SK-N-SH treated with all-trans-retinoic acid at 6 μM for 48 hours (cell line): ENCODE results near the gene OR4K15.
"Not testable (repeated sequence)": the region's sequence is repeated elsewhere in the genome, so short reads cannot be mapped to it uniquely, and the experiment has no call there.

Experiments
- ATAC-seq: fragments of 200-7000 bp; cut with Tn5 transposase; 3 replicates; pipeline ENCODE4 v1.9.1; 2020; ENCODE audit warnings: mild to moderate bottlenecking, moderate library complexity
- ARNTL ChIP-seq: fragments of 450-650 bp; formaldehyde crosslinking; IDR thresholded peaks from 2 replicates; pipeline ENCODE4 v1.5.0; 2020; ENCODE audit warnings: low read depth, mild to moderate bottlenecking, moderate library complexity, borderline replicate concordance
- BACH2 ChIP-seq: fragments of 250-450 bp; sonication (Bioruptor Pico); IDR thresholded peaks from 2 replicates; pipeline ENCODE4 v1.9.0; 2021; ENCODE audit warnings: mild to moderate bottlenecking, borderline replicate concordance
- CSDC2 ChIP-seq: fragments of 250-450 bp; sonication (Bioruptor Pico); IDR thresholded peaks from 2 replicates; pipeline ENCODE4 v1.5.0; 2020; ENCODE audit warnings: mild to moderate bottlenecking, moderate library complexity
- ESRRG ChIP-seq: fragments of 250-450 bp; sonication (Bioruptor Pico); IDR thresholded peaks from 2 replicates; pipeline ENCODE4 v1.6.1; 2021; ENCODE audit warnings: mild to moderate bottlenecking
- GLIS3 ChIP-seq: fragments of 250-450 bp; sonication (Bioruptor Pico); IDR thresholded peaks from 2 replicates; pipeline ENCODE4 v1.5.0; 2020; ENCODE audit warnings: mild to moderate bottlenecking, moderate library complexity
- ISL1 ChIP-seq: fragments of 250-450 bp; sonication (Bioruptor Pico); IDR thresholded peaks from 2 replicates; pipeline ENCODE4 v2.1.2; 2022; ENCODE audit warnings: mild to moderate bottlenecking, moderate library complexity
- OSR1 ChIP-seq: fragments of 250-450 bp; sonication (Bioruptor Pico); IDR thresholded peaks from 2 replicates; pipeline ENCODE4 v1.8.0; 2022; ENCODE audit warnings: moderate library complexity, mild to moderate bottlenecking, inconsistent platforms
- PPARA ChIP-seq: fragments of 250-450 bp; sonication (Bioruptor Pico); IDR thresholded peaks from 2 replicates; pipeline ENCODE4 v1.5.0; 2020; ENCODE audit warnings: mild to moderate bottlenecking, borderline replicate concordance
- RARB ChIP-seq: fragments of 250-450 bp; sonication (Bioruptor Pico); IDR thresholded peaks from 2 replicates; pipeline ENCODE4 v1.8.0; 2021; ENCODE audit warnings: mild to moderate bottlenecking, moderate library complexity
- SNAI2 ChIP-seq: fragments of 250-450 bp; sonication (Bioruptor Pico); IDR thresholded peaks from 2 replicates; pipeline ENCODE4 v1.5.0; 2020; ENCODE audit warnings: mild to moderate bottlenecking, moderate library complexity
- TCF4 ChIP-seq: fragments of 250-450 bp; sonication (Bioruptor Pico); IDR thresholded peaks from 2 replicates; pipeline ENCODE4 v1.8.0; 2021; ENCODE audit warnings: mild to moderate bottlenecking, moderate library complexity, borderline replicate concordance
- TOX ChIP-seq: fragments of 250-450 bp; sonication (Bioruptor Pico); IDR thresholded peaks from 2 replicates; pipeline ENCODE4 v1.8.0; 2021; ENCODE audit warnings: mild to moderate bottlenecking, moderate library complexity, borderline replicate concordance
- ZC3H10 ChIP-seq: fragments of 250-450 bp; sonication (Bioruptor Pico); IDR thresholded peaks from 2 replicates; pipeline ENCODE4 v1.5.1; 2021; ENCODE audit warnings: mild to moderate bottlenecking, moderate library complexity
- ZFP3 ChIP-seq: fragments of 250-450 bp; sonication (Bioruptor Pico); IDR thresholded peaks from 2 replicates; pipeline ENCODE4 v1.5.0; 2020; ENCODE audit warnings: mild to moderate bottlenecking, moderate library complexity
- ZFP30 ChIP-seq: fragments of 450-650 bp; formaldehyde crosslinking; IDR thresholded peaks from 2 replicates; pipeline ENCODE4 v1.5.0; 2022; ENCODE audit warnings: mild to moderate bottlenecking, moderate library complexity
- ZNF565 ChIP-seq: fragments of 450-650 bp; formaldehyde crosslinking; conservative IDR thresholded peaks from 2 replicates; pipeline ENCODE4 v1.5.0; 2020; ENCODE audit warnings: low read depth, mild to moderate bottlenecking, moderate library complexity
- ZNF70 ChIP-seq: fragments of 450-650 bp; formaldehyde crosslinking; IDR thresholded peaks from 2 replicates; pipeline ENCODE4 v1.5.0; 2020; ENCODE audit warnings: mild to moderate bottlenecking, moderate library complexity
- ZNF8 ChIP-seq: fragments of 450-650 bp; formaldehyde crosslinking; IDR thresholded peaks from 2 replicates; pipeline ENCODE4 v1.5.0; 2020; ENCODE audit warnings: mild to moderate bottlenecking, moderate library complexity
- TF ChIP-seq, protein P1 (sequence below): fragments of 250-450 bp; sonication (Bioruptor Pico); IDR thresholded peaks from 2 replicates; pipeline ENCODE4 v1.5.1; 2021; ENCODE audit warnings: mild to moderate bottlenecking, moderate library complexity
- TF ChIP-seq, protein P2 (sequence below): fragments of 250-450 bp; sonication (Bioruptor Pico); IDR thresholded peaks from 2 replicates; pipeline ENCODE4 v1.5.1; 2020; ENCODE audit warnings: low read depth, mild to moderate bottlenecking, moderate library complexity
- TF ChIP-seq, protein P3 (sequence below): fragments of 250-450 bp; sonication (Bioruptor Pico); IDR thresholded peaks from 2 replicates; pipeline ENCODE4 v1.8.0; 2020; ENCODE audit warnings: mild to moderate bottlenecking, moderate library complexity, borderline replicate concordance
- TF ChIP-seq, protein P4 (sequence below): fragments of 250-450 bp; sonication (Bioruptor Pico); IDR thresholded peaks from 2 replicates; pipeline ENCODE4 v1.5.0; 2020; ENCODE audit warnings: mild to moderate bottlenecking, moderate library complexity

OR4K15 gene

DNA sequence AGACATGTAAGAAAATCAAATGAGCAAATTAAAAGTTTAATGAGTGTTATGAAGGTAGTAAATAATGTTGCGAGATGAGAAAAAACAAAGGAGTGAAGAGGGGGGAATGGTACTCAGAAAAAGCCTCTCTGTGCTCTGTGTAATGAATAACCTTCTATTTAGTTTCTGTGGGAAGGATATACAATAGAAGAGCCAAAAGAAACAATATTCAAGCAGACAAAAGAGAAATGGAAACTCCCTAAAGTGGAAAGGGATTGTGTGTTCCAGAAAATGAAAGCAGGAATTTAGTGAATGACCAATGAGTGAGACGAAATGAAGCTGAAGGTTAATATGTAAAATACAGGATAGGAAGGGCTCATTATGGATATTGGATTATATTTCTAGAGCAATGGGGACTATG lies 26.2 kb upstream of the OR4K15 start:
- no peak for ATAC-seq
- TF ChIP-seq, protein P1, sequence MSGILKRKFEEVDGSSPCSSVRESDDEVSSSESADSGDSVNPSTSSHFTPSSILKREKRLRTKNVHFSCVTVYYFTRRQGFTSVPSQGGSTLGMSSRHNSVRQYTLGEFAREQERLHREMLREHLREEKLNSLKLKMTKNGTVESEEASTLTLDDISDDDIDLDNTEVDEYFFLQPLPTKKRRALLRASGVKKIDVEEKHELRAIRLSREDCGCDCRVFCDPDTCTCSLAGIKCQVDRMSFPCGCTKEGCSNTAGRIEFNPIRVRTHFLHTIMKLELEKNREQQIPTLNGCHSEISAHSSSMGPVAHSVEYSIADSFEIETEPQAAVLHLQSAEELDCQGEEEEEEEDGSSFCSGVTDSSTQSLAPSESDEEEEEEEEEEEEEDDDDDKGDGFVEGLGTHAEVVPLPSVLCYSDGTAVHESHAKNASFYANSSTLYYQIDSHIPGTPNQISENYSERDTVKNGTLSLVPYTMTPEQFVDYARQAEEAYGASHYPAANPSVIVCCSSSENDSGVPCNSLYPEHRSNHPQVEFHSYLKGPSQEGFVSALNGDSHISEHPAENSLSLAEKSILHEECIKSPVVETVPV (CRISPR knock-in tag) = no peak
- no peak for TF ChIP-seq ZFP3 (CRISPR knock-in tag)
- TF ChIP-seq GLIS3 (CRISPR knock-in tag) = no peak
- no peak for TF ChIP-seq ZC3H10 (CRISPR knock-in tag)
- no peak for TF ChIP-seq PPARA (CRISPR knock-in tag)
- TF ChIP-seq, protein P2, sequence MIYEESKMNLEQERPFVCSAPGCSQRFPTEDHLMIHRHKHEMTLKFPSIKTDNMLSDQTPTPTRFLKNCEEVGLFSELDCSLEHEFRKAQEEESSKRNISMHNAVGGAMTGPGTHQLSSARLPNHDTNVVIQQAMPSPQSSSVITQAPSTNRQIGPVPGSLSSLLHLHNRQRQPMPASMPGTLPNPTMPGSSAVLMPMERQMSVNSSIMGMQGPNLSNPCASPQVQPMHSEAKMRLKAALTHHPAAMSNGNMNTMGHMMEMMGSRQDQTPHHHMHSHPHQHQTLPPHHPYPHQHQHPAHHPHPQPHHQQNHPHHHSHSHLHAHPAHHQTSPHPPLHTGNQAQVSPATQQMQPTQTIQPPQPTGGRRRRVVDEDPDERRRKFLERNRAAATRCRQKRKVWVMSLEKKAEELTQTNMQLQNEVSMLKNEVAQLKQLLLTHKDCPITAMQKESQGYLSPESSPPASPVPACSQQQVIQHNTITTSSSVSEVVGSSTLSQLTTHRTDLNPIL (CRISPR knock-in tag) = no peak
- TF ChIP-seq RARB = no peak
- no peak for TF ChIP-seq TOX (CRISPR knock-in tag)
- no peak for TF ChIP-seq ZFP30 (CRISPR knock-in tag)
- TF ChIP-seq SNAI2 = no peak
- no peak for TF ChIP-seq CSDC2 (CRISPR knock-in tag)
- no peak for TF ChIP-seq ESRRG
- no peak for TF ChIP-seq ZNF8 (CRISPR knock-in tag)
- no peak for TF ChIP-seq OSR1 (CRISPR knock-in tag)
- no peak for TF ChIP-seq ZNF70 (CRISPR knock-in tag)
- no peak for TF ChIP-seq ZNF565 (CRISPR knock-in tag)
- TF ChIP-seq ISL1 (CRISPR knock-in tag) = no peak
- TF ChIP-seq TCF4 (CRISPR knock-in tag) = no peak

DNA sequence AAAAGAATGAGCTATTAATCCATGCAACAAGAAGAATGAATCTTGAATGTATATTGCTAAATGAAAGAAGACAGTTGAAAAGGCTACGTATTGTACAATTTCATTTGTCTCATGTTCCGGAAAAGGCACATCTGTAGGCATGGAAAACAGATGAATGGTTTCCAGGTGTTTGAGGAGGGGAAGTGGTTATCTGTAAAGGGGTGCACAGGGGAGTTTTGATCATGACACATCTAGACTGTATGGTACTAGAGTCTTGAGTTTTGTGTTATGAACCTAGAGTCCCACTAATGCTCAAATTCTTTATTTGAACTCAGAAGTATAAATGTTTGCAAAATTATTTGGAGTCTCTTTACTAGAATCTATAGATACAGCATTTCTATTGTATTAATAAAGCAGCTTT lies 5.7 kb upstream of the OR4K15 start:
- not testable (repeated sequence) for ATAC-seq

DNA sequence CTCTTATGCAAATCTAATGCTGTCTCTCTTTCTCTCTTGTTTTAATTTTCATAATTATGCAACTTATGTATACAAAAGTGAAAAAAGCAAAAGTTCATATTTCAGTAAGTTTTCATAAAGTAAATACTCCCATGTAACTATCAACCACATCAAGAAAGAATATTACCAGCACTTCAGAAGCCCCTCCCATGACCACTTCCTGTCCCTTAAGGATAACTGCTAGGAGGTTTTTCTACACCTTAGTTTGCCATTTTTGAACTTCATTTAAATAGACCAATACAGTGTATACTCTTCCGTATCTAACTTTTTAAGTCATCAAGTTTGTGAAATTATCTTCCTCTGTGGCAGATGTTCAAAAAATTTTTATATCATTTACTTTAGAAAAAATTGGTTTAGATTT lies 547 bp upstream of the OR4K15 start:
- TF ChIP-seq ESRRG (no peak), BACH2 (no peak), ZNF8 (CRISPR knock-in tag) (no peak), ZFP3 (CRISPR knock-in tag) (no peak), ISL1 (CRISPR knock-in tag) (no peak), ZNF565 (CRISPR knock-in tag) (no peak), RARB (no peak), OSR1 (CRISPR knock-in tag) (no peak)
- ATAC-seq = no peak

DNA sequence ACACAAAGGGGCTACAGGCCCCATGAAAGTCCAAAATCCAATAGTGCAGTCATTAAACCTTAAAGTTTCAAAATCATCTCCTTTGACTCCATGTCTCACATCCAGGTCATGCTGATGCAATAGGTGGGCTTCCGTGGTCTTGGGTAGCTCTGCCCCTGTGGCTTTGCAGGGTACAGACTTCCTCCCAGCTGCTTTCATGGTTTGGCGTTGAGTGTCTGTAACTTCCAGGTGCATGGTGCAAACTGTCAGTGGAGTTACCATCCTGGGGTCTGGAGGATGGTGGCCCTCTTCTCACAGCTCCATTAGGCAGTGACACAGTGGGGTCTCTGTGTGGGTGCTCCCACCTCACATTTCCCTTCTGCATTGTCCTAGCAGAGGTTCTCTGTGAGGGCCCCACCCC lies 18.0 kb downstream of the OR4K15 start:
- ATAC-seq = no peak
- no peak for TF ChIP-seq ZC3H10 (CRISPR knock-in tag)
- no peak for TF ChIP-seq ESRRG

DNA sequence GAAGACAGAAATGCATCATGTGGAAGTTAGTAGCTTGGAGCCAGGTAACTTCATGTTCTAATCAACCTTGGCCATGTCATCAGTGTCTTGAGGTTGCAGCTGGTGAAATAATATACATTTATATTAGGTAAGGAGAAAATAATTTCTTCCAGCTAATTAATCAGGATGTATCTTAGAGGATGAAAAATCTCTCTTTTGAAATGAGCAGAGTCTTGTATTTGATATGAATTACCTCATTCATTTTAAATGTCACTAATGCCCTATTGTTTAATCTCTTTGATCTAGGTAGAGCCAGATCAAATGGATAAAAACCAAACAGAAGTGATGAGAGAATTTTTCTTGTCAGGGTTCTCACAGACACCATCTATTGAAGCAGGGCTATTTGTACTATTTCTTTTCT lies 26.5 kb downstream of the OR4K15 start, which contains the start of gene OR4Q2:
OR4Q2 (plus strand) TSS at position 301 of the 400 bp plus-strand sequence.
- TF ChIP-seq RARB (no peak), SNAI2 (no peak), GLIS3 (CRISPR knock-in tag) (no peak), BACH2 (no peak), ARNTL (CRISPR knock-in tag) (no peak), TCF4 (CRISPR knock-in tag) (no peak), TOX (CRISPR knock-in tag) (no peak), ZNF8 (CRISPR knock-in tag) (no peak)
- TF ChIP-seq, protein P1 (CRISPR knock-in tag) = no peak
- TF ChIP-seq, protein P3, sequence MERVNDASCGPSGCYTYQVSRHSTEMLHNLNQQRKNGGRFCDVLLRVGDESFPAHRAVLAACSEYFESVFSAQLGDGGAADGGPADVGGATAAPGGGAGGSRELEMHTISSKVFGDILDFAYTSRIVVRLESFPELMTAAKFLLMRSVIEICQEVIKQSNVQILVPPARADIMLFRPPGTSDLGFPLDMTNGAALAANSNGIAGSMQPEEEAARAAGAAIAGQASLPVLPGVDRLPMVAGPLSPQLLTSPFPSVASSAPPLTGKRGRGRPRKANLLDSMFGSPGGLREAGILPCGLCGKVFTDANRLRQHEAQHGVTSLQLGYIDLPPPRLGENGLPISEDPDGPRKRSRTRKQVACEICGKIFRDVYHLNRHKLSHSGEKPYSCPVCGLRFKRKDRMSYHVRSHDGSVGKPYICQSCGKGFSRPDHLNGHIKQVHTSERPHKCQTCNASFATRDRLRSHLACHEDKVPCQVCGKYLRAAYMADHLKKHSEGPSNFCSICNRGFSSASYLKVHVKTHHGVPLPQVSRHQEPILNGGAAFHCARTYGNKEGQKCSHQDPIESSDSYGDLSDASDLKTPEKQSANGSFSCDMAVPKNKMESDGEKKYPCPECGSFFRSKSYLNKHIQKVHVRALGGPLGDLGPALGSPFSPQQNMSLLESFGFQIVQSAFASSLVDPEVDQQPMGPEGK (CRISPR knock-in tag) = no peak
- TF ChIP-seq, protein P4, sequence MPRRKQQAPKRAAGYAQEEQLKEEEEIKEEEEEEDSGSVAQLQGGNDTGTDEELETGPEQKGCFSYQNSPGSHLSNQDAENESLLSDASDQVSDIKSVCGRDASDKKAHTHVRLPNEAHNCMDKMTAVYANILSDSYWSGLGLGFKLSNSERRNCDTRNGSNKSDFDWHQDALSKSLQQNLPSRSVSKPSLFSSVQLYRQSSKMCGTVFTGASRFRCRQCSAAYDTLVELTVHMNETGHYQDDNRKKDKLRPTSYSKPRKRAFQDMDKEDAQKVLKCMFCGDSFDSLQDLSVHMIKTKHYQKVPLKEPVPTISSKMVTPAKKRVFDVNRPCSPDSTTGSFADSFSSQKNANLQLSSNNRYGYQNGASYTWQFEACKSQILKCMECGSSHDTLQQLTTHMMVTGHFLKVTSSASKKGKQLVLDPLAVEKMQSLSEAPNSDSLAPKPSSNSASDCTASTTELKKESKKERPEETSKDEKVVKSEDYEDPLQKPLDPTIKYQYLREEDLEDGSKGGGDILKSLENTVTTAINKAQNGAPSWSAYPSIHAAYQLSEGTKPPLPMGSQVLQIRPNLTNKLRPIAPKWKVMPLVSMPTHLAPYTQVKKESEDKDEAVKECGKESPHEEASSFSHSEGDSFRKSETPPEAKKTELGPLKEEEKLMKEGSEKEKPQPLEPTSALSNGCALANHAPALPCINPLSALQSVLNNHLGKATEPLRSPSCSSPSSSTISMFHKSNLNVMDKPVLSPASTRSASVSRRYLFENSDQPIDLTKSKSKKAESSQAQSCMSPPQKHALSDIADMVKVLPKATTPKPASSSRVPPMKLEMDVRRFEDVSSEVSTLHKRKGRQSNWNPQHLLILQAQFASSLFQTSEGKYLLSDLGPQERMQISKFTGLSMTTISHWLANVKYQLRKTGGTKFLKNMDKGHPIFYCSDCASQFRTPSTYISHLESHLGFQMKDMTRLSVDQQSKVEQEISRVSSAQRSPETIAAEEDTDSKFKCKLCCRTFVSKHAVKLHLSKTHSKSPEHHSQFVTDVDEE (CRISPR knock-in tag) = no peak
- ATAC-seq = no peak
